HUES64 (cell line): Measurements from ENCODE around the gene FBN1.

ENCODE experiments used
- H3K27ac ChIP-seq: 2 replicates; pipeline ENCODE4 v1.7.0; 2013; ENCODE audit warnings: low read depth, low read length, inconsistent platforms
- H3K27me3 ChIP-seq: 2 replicates; pipeline ENCODE4 v1.6.1; 2013; ENCODE audit warnings: mild to moderate bottlenecking, low read length; ENCODE audit not compliant: insufficient read depth
- H3K36me3 ChIP-seq: 2 replicates; pipeline ENCODE4 v1.6.1; 2013; ENCODE audit warnings: mild to moderate bottlenecking, low read length; ENCODE audit not compliant: insufficient read depth
- H3K4me1 ChIP-seq: 2 replicates; pipeline ENCODE4 v1.6.1; 2013; ENCODE audit warnings: mild to moderate bottlenecking, low read length, moderate library complexity; ENCODE audit not compliant: insufficient read depth
- H3K4me3 ChIP-seq: 2 replicates; pipeline ENCODE4 v1.5.1; 2013; ENCODE audit warnings: mild to moderate bottlenecking, low read length, moderate library complexity
- H3K9ac ChIP-seq: 2 replicates; pipeline ENCODE4 v1.6.1; 2013; ENCODE audit warnings: mild to moderate bottlenecking, low read depth, low read length
- H3K9me3 ChIP-seq: 2 replicates; pipeline ENCODE4 v1.6.1; 2013; ENCODE audit warnings: low read depth, low read length; ENCODE audit not compliant: insufficient read depth
- WGBS: fragments of 150-250, 120-280 bp; methylation state at CpG from one replicate; pipeline ENCODE4 v1.1.7; 2013; ENCODE audit warnings: missing lambda C conversion rate; 5-methylcytosine and 5-hydroxymethylcytosine counted together

FBN1 gene

GRCh38 chr15:48505067-48505466, 140.4 kb downstream of the FBN1 start:
- no peak overlapping the region for H3K27ac ChIP-seq
- H3K4me1 ChIP-seq: no peaks in the 10 kb centered on the region
- H3K4me3 ChIP-seq: no peak overlapping the region
- 91% methylated on average over 3 of the region's 3 CpGs for WGBS
- no peaks in the 10 kb centered on the region for H3K27me3 ChIP-seq
- no peaks in the 10 kb centered on the region for H3K9me3 ChIP-seq
- H3K36me3 ChIP-seq: no peaks in the 10 kb centered on the region
- no peak overlapping the region for H3K9ac ChIP-seq

- Histone ChIP-seq H3K36me3 (no peaks in the 10 kb centered on the region), H3K27me3 (no peaks in the 10 kb centered on the region), H3K9me3 (no peaks in the 10 kb centered on the region), H3K27ac (no peak overlapping the region), H3K4me3 (no peak overlapping the region), H3K4me1 (no peaks in the 10 kb centered on the region), H3K9ac (no peak overlapping the region)
- WGBS: 100% methylated on average over 1 of the region's 1 CpG
Measured at GRCh38 chr15:48501208-48501607, 144.3 kb downstream of the FBN1 start.

- Histone ChIP-seq H3K4me3 (no peak overlapping the region), H3K36me3 (no peaks in the 10 kb centered on the region), H3K9me3 (no peaks in the 10 kb centered on the region), H3K9ac (no peak overlapping the region), H3K27ac (no peak overlapping the region), H3K4me1 (no peaks in the 10 kb centered on the region), H3K27me3 (no peaks in the 10 kb centered on the region)
- 98% methylated on average over 4 of the region's 4 CpGs for WGBS
Measured at GRCh38 chr15:48500595-48500994, 144.9 kb downstream of the FBN1 start.

GRCh38 chr15:48499978-48500377, 145.5 kb downstream of the FBN1 start:
- Histone ChIP-seq H3K4me3 (no peak overlapping the region), H3K36me3 (no peaks in the 10 kb centered on the region), H3K9ac (no peak overlapping the region), H3K27ac (no peak overlapping the region), H3K4me1 (no peaks in the 10 kb centered on the region), H3K9me3 (no peaks in the 10 kb centered on the region), H3K27me3 (no peaks in the 10 kb centered on the region)

- H3K36me3 ChIP-seq: no peaks in the 10 kb centered on the region
- H3K9me3 ChIP-seq: no peaks in the 10 kb centered on the region
- no peak overlapping the region for H3K9ac ChIP-seq
- H3K4me1 ChIP-seq: no peaks in the 10 kb centered on the region
- H3K27ac ChIP-seq: no peak overlapping the region
- WGBS: 96% methylated on average over 3 of the region's 3 CpGs
- H3K27me3 ChIP-seq: no peaks in the 10 kb centered on the region
- H3K4me3 ChIP-seq: no peak overlapping the region
Measured at GRCh38 chr15:48498828-48499227, 146.7 kb downstream of the FBN1 start.

GRCh38 chr15:48494631-48495030, 150.9 kb downstream of the FBN1 start:
- H3K9me3 ChIP-seq: no peaks in the 10 kb centered on the region
- no peak overlapping the region for H3K27ac ChIP-seq
- H3K4me3 ChIP-seq: no peak overlapping the region
- peaks cover 2% of the 10 kb centered on the region; the same call in 1 of the 2 replicates for H3K36me3 ChIP-seq
- H3K27me3 ChIP-seq: no peaks in the 10 kb centered on the region
- WGBS: 93% methylated on average over 2 of the region's 2 CpGs
- no peaks in the 10 kb centered on the region for H3K4me1 ChIP-seq
- H3K9ac ChIP-seq: no peak overlapping the region

GRCh38 chr15:48493763-48494225, 151.7 kb downstream of the FBN1 start:
- Histone ChIP-seq H3K27ac (no peak overlapping the region), H3K27me3 (no peaks in the 10 kb centered on the region), H3K4me1 (no peaks in the 10 kb centered on the region), H3K9ac (no peak overlapping the region), H3K9me3 (no peaks in the 10 kb centered on the region), H3K36me3 (peaks cover 2% of the 10 kb centered on the region; the same call in 1 of the 2 replicates), H3K4me3 (no peak overlapping the region)
- WGBS: 97% methylated on average over 2 of the region's 4 CpGs

GRCh38 chr15:48493084-48493762, 152.3 kb downstream of the FBN1 start:
- H3K36me3 ChIP-seq: peaks cover 2% of the 10 kb centered on the region; the same call in 1 of the 2 replicates
- no peak overlapping the region for H3K27ac ChIP-seq
- WGBS: 96% methylated on average over 1 of the region's 1 CpG
- H3K4me3 ChIP-seq: no peak overlapping the region
- no peak overlapping the region for H3K9ac ChIP-seq
- no peaks in the 10 kb centered on the region for H3K27me3 ChIP-seq
- no peaks in the 10 kb centered on the region for H3K4me1 ChIP-seq
- no peaks in the 10 kb centered on the region for H3K9me3 ChIP-seq

- H3K4me1 ChIP-seq: peaks cover 9% of the 10 kb centered on the region
- no peak overlapping the region for H3K9ac ChIP-seq
- H3K36me3 ChIP-seq: peaks cover 7% of the 10 kb centered on the region; the same call in 1 of the 2 replicates
- WGBS: 91% methylated on average over 2 of the region's 2 CpGs
- H3K27me3 ChIP-seq: no peaks in the 10 kb centered on the region
- H3K9me3 ChIP-seq: no peaks in the 10 kb centered on the region
- H3K27ac ChIP-seq: no peak overlapping the region
- no peak overlapping the region for H3K4me3 ChIP-seq
Measured at GRCh38 chr15:48486228-48486627, 159.3 kb downstream of the FBN1 start.

- no peaks in the 10 kb centered on the region; the same call in 1 of the 2 replicates for H3K36me3 ChIP-seq
- no peaks in the 10 kb centered on the region for H3K27me3 ChIP-seq
- H3K9me3 ChIP-seq: no peaks in the 10 kb centered on the region
- no peak overlapping the region for H3K27ac ChIP-seq
- H3K9ac ChIP-seq: no peak overlapping the region
- H3K4me3 ChIP-seq: no peak overlapping the region
- H3K4me1 ChIP-seq: peaks cover 35% of the 10 kb centered on the region
- 64% methylated on average over 1 of the region's 2 CpGs for WGBS
Measured at GRCh38 chr15:48481802-48482201, 163.7 kb downstream of the FBN1 start.

GRCh38 chr15:48479751-48480150, 165.8 kb downstream of the FBN1 start:
- Histone ChIP-seq H3K4me3 (no peak overlapping the region), H3K27me3 (no peaks in the 10 kb centered on the region), H3K9me3 (no peaks in the 10 kb centered on the region), H3K9ac (no peak overlapping the region), H3K27ac (no peak overlapping the region), H3K36me3 (no peaks in the 10 kb centered on the region; the same call in 1 of the 2 replicates), H3K4me1 (peaks cover 35% of the 10 kb centered on the region)
- 95% methylated on average over 2 of the region's 2 CpGs for WGBS

GRCh38 chr15:48478581-48478980, 166.9 kb downstream of the FBN1 start:
- Histone ChIP-seq H3K4me1 (peaks cover 35% of the 10 kb centered on the region), H3K27me3 (no peaks in the 10 kb centered on the region), H3K9ac (no peak overlapping the region), H3K4me3 (no peak overlapping the region), H3K27ac (no peak overlapping the region), H3K9me3 (no peaks in the 10 kb centered on the region), H3K36me3 (no peaks in the 10 kb centered on the region; the same call in 1 of the 2 replicates)
- 88% methylated on average over 2 of the region's 2 CpGs for WGBS
